NT2/D1 (cell line): ENCODE measurements around the gene SLC25A53.

Experiments used
- SUZ12 ChIP-seq: IDR thresholded peaks from 2 replicates; pipeline ENCODE4 v1.6.1; 2011; ENCODE audit not compliant: insufficient read length, insufficient read depth; ENCODE audit errors: extremely low read depth
- YY1 ChIP-seq: IDR thresholded peaks from 2 replicates; pipeline ENCODE4 v1.6.1; 2011; ENCODE audit not compliant: insufficient read length, insufficient read depth
- ZNF274 ChIP-seq: IDR thresholded peaks from 2 replicates; pipeline ENCODE4 v1.6.1; 2011; ENCODE audit warnings: mild to moderate bottlenecking, low read depth, low read length

- TF ChIP-seq SUZ12: no peak
- TF ChIP-seq ZNF274: no peak
- no peak for TF ChIP-seq YY1
These were observed 20.4 kb downstream of the SLC25A53 start for GRCh38 chrX:104136241-104137019.
